Measurements from ENCODE around the gene GIPC3. TPM values are rescaled to one million over a fixed set of nuclear protein-coding genes. Genes with fewer than 3 reads are reported as not detected.

Gene GIPC3
- total RNA-seq = 0.49 and 0.89 TPM in 2 replicates

GRCh38 chr19:3585301-3586126, at the start of gene GIPC3:
GIPC3 (plus strand) TSS chr19:3585478; CDS start chr19:3585598, 120 bp downstream.

GRCh38 chr19:3538965-3539755, 46.1 kb upstream of the GIPC3 start, which contains the start of gene TEKTIP1:
TEKTIP1 (plus strand) TSS chr19:3539174; CDS start chr19:3539178, 4 bp downstream.

GRCh38 chr19:3557461-3558248, 27.6 kb upstream of the GIPC3 start, which contains the start of gene MFSD12:
MFSD12 (minus strand) TSS chr19:3557586; CDS start chr19:3557403, 183 bp downstream.

GRCh38 chr19:3572855-3573161, 12.5 kb upstream of the GIPC3 start, which contains the start of gene HMG20B:
HMG20B (plus strand) TSS chr19:3572944; CDS start chr19:3573310, 366 bp downstream.

GRCh38 chr19:3606690-3607289, 21.5 kb downstream of the GIPC3 start, which contains the start of gene TBXA2R:
TBXA2R (minus strand) TSS chr19:3606875; CDS start chr19:3600634, 6,241 bp downstream.

GRCh38 chr19:3626473-3627350, 41.4 kb downstream of the GIPC3 start, which contains the start of gene CACTIN:
CACTIN (minus strand) TSS chr19:3626790; CDS start chr19:3626762, 28 bp downstream.

Other genes starting within 250 kb of the GIPC3 start
- 46.8 and 52.0 TPM in 2 replicates for gene NFIC, start 218.9 kb upstream of the GIPC3 start, total RNA-seq
- 3.2 TPM in 1 of 2 replicates, not detected in the other for gene SMIM24, start 105.0 kb upstream of the GIPC3 start, total RNA-seq
- not detected in 2 replicates for gene SMIM44, start 102.0 kb upstream of the GIPC3 start, total RNA-seq
- 19.5 and 32.6 TPM in 2 replicates for gene DOHH, start 84.8 kb upstream of the GIPC3 start, total RNA-seq
- gene FZR1, start 79.2 kb upstream of the GIPC3 start, total RNA-seq = 38.2 and 76.3 TPM in 2 replicates
- not detected in 2 replicates for gene TEKTIP1, start 46.3 kb upstream of the GIPC3 start, total RNA-seq
- gene MFSD12, start 27.9 kb upstream of the GIPC3 start, total RNA-seq = 287 and 301 TPM in 2 replicates
- 131 and 145 TPM in 2 replicates for gene HMG20B, start 12.5 kb upstream of the GIPC3 start, total RNA-seq
- 2.8 and 2.9 TPM in 2 replicates for gene TBXA2R, start 21.4 kb downstream of the GIPC3 start, total RNA-seq
- gene CACTIN, start 41.3 kb downstream of the GIPC3 start, total RNA-seq = 34.7 and 35.1 TPM in 2 replicates
- gene PIP5K1C, start 115.0 kb downstream of the GIPC3 start, total RNA-seq = 43.7 and 67.4 TPM in 2 replicates
- 2.5 TPM in 1 of 2 replicates, not detected in the other for gene TJP3, start 122.9 kb downstream of the GIPC3 start, total RNA-seq
- 26.7 and 35.7 TPM in 2 replicates for gene APBA3, start 176.2 kb downstream of the GIPC3 start, total RNA-seq
- 72.1 and 76.9 TPM in 2 replicates for gene MRPL54, start 177.2 kb downstream of the GIPC3 start, total RNA-seq
- not detected in 2 replicates for gene RAX2, start 186.8 kb downstream of the GIPC3 start, total RNA-seq
- 0.13 TPM in 1 of 2 replicates, not detected in the other for gene MATK, start 200.9 kb downstream of the GIPC3 start, total RNA-seq